ENCODE data around the gene MXD3. TPM values are rescaled to one million over a fixed set of nuclear protein-coding genes. Genes with fewer than 3 reads are reported as not detected.

The MXD3 gene
- total RNA-seq, 1 donor from 2014 or later = 20.6 TPM

DNA sequence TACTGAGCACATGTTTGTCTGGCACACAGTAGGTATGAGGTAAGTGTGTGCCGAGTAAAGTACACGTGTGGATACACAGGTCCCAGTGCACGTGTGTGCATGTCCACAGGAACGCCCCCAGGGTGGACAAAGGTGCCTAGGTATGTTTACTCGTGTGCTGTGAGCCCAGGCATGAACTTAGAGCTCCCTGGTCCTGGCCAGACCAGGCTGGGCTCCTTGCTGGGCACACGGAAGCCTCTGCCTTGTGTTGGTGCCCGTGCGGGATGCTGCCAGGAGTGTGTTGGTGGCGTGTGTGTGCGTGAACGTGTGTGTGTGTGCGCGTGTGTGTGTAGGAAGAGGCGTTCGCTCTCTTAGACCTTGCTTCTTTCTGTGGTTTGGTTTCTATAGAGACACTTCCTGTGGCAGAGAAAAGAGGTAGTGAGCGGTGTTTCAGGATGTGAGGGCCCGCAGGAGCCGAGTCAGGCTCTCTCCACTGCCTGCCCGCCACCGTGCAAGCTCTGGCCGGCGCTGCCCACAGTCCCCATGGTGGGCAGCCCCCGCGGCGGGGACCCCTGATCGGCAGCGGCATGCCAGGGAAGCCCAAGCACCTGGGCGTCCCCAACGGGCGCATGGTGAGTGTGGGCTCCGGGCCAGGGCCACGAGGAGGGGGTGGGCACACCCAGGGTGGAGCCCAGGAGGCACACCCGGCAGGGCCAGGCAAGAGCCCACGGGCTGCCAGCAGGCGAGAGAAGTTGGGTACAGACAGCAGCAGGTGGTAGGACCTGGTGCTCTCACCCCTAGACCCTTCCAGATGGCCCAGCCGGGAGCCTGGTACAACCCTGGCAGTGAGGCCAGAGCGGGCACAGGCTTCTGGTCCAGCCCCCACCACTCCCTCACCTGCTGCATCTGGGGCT, 46.0 kb upstream of the MXD3 start, which contains the start of gene RGS14:
TSS of gene RGS14 (plus strand) at position 466 of the 893 bp plus-strand sequence. CDS start at position 567, 101 bp downstream.
- H3K27ac Mint-ChIP-seq = no peak within 1 kb of the TSS
- TF ChIP-seq, protein P1, sequence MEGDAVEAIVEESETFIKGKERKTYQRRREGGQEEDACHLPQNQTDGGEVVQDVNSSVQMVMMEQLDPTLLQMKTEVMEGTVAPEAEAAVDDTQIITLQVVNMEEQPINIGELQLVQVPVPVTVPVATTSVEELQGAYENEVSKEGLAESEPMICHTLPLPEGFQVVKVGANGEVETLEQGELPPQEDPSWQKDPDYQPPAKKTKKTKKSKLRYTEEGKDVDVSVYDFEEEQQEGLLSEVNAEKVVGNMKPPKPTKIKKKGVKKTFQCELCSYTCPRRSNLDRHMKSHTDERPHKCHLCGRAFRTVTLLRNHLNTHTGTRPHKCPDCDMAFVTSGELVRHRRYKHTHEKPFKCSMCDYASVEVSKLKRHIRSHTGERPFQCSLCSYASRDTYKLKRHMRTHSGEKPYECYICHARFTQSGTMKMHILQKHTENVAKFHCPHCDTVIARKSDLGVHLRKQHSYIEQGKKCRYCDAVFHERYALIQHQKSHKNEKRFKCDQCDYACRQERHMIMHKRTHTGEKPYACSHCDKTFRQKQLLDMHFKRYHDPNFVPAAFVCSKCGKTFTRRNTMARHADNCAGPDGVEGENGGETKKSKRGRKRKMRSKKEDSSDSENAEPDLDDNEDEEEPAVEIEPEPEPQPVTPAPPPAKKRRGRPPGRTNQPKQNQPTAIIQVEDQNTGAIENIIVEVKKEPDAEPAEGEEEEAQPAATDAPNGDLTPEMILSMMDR (IDR thresholded peaks at IDR 0.05; ENCODE audit: unreplicated experiment) = no peak
- H3K4me1 Mint-ChIP-seq (ENCODE audit: low read depth) = peaks cover 4% of the 10 kb centered on the region
- DNase-seq (ENCODE audit: low spot score, unreplicated experiment) = no peak
- peaks cover 36% of the 10 kb centered on the region for H3K27me3 Mint-ChIP-seq
- no peaks in the 10 kb centered on the region for H3K9me3 Mint-ChIP-seq (ENCODE audit: low read depth)
- no peaks in the 10 kb centered on the region for H3K36me3 Mint-ChIP-seq (ENCODE audit: insufficient read depth)
- H3K4me3 Mint-ChIP-seq (ENCODE audit: low read depth) = no peak within 1 kb of the TSS

DNA sequence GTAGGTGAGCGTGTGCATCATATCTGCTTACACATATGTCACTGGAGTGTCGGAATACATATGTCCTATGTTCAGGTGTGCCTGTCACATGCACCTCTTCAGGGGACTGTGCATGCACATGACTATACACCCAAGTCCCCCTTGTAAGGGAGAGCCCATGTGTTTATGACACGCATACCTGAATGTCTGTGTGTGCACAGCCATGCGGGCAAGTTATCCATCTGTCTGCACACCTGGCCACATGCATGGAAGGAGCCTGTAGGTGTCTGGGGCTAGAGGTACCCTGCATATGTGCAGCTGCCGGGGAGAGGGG, 45.4 kb upstream of the MXD3 start:
- DNase-seq (ENCODE audit: low spot score, unreplicated experiment) = no peak
- no peaks in the 10 kb centered on the region for H3K9me3 Mint-ChIP-seq (ENCODE audit: low read depth)
- no peak overlapping the region for H3K27ac Mint-ChIP-seq
- H3K4me3 Mint-ChIP-seq (ENCODE audit: low read depth) = no peak overlapping the region
- peaks cover 36% of the 10 kb centered on the region for H3K27me3 Mint-ChIP-seq
- TF ChIP-seq, protein P1 (IDR thresholded peaks at IDR 0.05; ENCODE audit: unreplicated experiment) = no peak
- H3K4me1 Mint-ChIP-seq (ENCODE audit: low read depth) = peaks cover 1% of the 10 kb centered on the region
- H3K36me3 Mint-ChIP-seq (ENCODE audit: insufficient read depth) = no peaks in the 10 kb centered on the region

DNA sequence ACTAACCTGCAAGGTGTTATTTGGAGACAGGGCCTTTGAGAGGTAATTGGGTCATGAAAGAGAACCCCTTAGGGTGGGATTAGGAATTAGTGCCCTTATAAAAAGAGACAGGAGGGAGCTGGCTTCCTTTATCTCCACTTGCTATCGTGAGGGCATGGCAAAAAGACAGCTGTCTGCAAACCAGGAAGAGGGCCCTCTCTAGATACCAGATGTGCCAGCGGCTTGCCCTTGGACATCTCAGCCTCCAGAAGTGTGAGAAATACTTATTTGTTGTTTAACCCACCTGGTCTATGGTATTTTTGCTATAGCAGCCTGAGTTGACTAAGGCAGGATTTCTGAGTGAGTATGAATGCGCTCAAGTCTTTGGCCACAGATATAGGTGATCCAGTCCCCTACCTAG, 45.0 kb upstream of the MXD3 start:
- peaks cover 35% of the 10 kb centered on the region for H3K27me3 Mint-ChIP-seq
- H3K4me1 Mint-ChIP-seq (ENCODE audit: low read depth) = peaks cover 1% of the 10 kb centered on the region
- H3K9me3 Mint-ChIP-seq (ENCODE audit: low read depth) = no peaks in the 10 kb centered on the region
- H3K4me3 Mint-ChIP-seq (ENCODE audit: low read depth) = no peak overlapping the region
- DNase-seq (ENCODE audit: low spot score, unreplicated experiment) = no peak
- TF ChIP-seq, protein P1 (IDR thresholded peaks at IDR 0.05; ENCODE audit: unreplicated experiment) = no peak
- H3K27ac Mint-ChIP-seq = no peak overlapping the region
- H3K36me3 Mint-ChIP-seq (ENCODE audit: insufficient read depth) = no peaks in the 10 kb centered on the region

DNA sequence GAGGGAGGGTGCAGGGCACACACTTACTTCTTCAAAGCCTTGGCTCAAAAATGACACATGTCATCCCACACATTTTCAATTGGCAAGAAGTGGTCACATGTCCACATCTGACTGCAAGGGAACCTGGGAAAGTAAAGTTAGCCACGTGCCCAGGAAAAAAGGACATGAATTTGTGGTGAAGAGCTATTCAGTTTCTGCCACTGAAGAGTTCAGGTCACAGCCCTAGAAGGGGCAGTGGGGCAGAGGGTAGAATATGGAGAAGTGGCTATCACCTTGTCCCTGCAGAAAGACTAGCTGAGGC, 44.1 kb upstream of the MXD3 start:
- peaks cover 34% of the 10 kb centered on the region for H3K27me3 Mint-ChIP-seq
- TF ChIP-seq, protein P1 (IDR thresholded peaks at IDR 0.05; ENCODE audit: unreplicated experiment) = no peak
- DNase-seq (ENCODE audit: low spot score, unreplicated experiment) = no peak
- no peaks in the 10 kb centered on the region for H3K9me3 Mint-ChIP-seq (ENCODE audit: low read depth)
- no peak overlapping the region for H3K4me3 Mint-ChIP-seq (ENCODE audit: low read depth)
- H3K36me3 Mint-ChIP-seq (ENCODE audit: insufficient read depth) = no peaks in the 10 kb centered on the region
- H3K27ac Mint-ChIP-seq = no peak overlapping the region
- H3K4me1 Mint-ChIP-seq (ENCODE audit: low read depth) = peaks cover 3% of the 10 kb centered on the region

DNA sequence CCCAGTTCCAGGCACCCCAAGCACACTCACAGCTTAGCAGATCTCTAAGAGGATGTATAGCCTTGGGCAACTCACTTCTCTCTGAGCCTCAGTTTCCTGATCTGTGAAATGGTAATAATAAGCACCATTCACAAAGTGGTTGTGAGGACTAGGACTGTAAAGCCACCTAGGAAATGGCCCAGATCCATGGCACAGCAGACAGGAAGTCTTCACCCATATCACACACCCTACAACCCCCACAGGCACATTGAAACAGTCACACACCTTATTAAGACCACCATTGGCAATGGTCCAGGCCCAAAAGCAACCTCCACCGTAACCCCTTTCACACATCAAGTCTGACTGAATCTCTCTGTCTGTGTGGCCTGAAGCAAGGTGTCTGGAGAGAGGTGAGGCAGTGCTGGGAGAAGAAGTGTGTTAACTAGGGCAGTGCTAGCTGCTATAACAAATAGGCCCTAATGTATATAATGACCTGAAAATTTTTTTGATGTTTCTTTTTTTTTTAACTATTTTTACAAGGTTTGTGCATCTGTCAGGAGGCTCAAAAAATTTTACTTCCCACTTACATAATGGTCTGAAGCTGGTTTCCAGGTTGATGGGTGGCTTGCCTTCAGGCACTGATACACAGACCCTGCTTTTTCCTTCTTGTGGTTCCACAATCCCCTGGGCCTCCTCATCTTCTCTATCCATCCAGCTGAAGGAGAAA, 43.6 kb upstream of the MXD3 start:
- Mint-ChIP-seq H3K36me3 (ENCODE audit: insufficient read depth) (no peaks in the 10 kb centered on the region), H3K9me3 (ENCODE audit: low read depth) (no peaks in the 10 kb centered on the region), H3K4me3 (ENCODE audit: low read depth) (no peak overlapping the region), H3K27ac (no peak overlapping the region), H3K4me1 (ENCODE audit: low read depth) (peaks cover 8% of the 10 kb centered on the region), H3K27me3 (peaks cover 34% of the 10 kb centered on the region)
- TF ChIP-seq, protein P1 (IDR thresholded peaks at IDR 0.05; ENCODE audit: unreplicated experiment) = no peak
- no peak for DNase-seq (ENCODE audit: low spot score, unreplicated experiment)

Measured in progenitor cell of endocrine pancreas (in vitro differentiated cells).